Aortic smooth muscle cell (primary cell): ENCODE results near the gene ZNF268. TPM values are rescaled to one million over a fixed set of nuclear protein-coding genes. Genes with fewer than 3 reads are reported as not detected.

Source experiments
- total RNA-seq: library from RNA; depleted of rRNA; stranded (reverse); fragments of >200 nt; gene quantifications from 2 replicates; pipeline ENCODE4 v1.2.3, GENCODE V29; 2014

ZNF268 gene
- 22.6 and 24.0 TPM in 2 replicates for total RNA-seq

GRCh38 chr12:133181238-133181959 lies at the start of gene ZNF268:
Gene ZNF268 (plus strand): TSS chr12:133181495. CDS start chr12:133181998, 503 bp downstream.

GRCh38 chr12:133235401-133236112 lies 54.3 kb downstream of the ZNF268 start, which contains the start of gene ANHX:
Gene ANHX (minus strand): TSS chr12:133235877. CDS start chr12:133234356, 1,521 bp downstream.

Other genes with a start within 250 kb of the ZNF268 start
- 8.2 and 10.7 TPM in 2 replicates for gene ZNF605, start 225.2 kb upstream of the ZNF268 start, total RNA-seq
- 9.9 and 10.6 TPM in 2 replicates for gene ZNF26, start 195.1 kb upstream of the ZNF268 start, total RNA-seq
- 19.4 and 21.4 TPM in 2 replicates for gene ZNF84, start 144.0 kb upstream of the ZNF268 start, total RNA-seq
- gene ZNF140, start 100.6 kb upstream of the ZNF268 start, total RNA-seq: 29.3 and 32.0 TPM in 2 replicates
- gene ZNF891, start 51.2 kb upstream of the ZNF268 start, total RNA-seq: 0.79 and 0.87 TPM in 2 replicates
- 7.7 and 10.4 TPM in 2 replicates for gene ZNF10, start 50.9 kb upstream of the ZNF268 start, total RNA-seq
- not detected in 2 replicates for gene ANHX, start 54.4 kb downstream of the ZNF268 start, total RNA-seq